AG08396 (cell line): Measurements from ENCODE around the gene LGALS3BP.

ENCODE experiments used
- DNase-seq: peaks from one replicate; pipeline ENCODE4 v3.0.0; 2012; ENCODE audit warnings: low spot score, mixed read lengths

Gene LGALS3BP

DNA sequence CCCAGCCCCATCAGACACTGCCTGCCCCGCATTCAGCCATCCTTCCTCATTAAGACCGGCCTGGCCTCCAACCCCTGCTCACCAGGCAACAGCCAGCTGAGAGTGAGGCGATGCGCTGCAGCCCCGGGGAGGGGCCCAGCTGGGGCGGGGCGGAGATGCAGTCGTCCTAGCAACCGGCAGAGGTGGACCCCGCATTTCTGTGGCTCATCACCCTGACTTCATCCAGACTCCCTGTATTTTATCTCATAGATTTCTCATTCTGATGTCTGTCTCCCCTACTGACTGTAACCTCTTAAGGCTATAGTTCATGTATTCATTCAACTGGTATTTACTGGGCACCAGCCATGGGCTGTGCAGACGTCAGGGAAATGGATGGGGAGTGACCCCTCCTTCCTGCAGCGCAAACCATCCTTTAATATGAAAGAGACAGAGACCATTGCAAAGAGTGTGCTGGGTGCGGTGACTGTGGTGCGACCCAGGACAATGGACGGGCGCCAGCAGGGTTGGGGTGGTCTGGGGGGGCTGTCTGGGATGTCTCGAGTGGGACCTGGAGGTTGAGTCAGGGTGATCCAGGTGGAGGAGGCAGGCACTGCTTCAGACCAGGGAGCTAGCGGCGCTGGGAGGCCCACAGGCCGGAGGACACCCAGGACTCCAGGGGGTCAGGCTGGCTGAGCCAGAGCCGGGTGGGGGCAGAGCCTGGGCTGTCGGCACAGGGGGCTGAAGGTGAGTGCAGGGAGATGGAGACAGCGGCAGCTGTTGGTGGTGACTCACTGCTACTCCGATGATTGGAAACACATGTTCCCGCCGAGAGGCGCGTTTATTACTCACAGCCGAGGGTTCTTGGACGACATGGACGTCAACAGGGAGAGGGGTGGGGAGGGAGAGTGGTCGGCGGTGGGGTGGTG is 44.1 kb downstream of the LGALS3BP start:
- peak; percentile 91 for DNase-seq

DNA sequence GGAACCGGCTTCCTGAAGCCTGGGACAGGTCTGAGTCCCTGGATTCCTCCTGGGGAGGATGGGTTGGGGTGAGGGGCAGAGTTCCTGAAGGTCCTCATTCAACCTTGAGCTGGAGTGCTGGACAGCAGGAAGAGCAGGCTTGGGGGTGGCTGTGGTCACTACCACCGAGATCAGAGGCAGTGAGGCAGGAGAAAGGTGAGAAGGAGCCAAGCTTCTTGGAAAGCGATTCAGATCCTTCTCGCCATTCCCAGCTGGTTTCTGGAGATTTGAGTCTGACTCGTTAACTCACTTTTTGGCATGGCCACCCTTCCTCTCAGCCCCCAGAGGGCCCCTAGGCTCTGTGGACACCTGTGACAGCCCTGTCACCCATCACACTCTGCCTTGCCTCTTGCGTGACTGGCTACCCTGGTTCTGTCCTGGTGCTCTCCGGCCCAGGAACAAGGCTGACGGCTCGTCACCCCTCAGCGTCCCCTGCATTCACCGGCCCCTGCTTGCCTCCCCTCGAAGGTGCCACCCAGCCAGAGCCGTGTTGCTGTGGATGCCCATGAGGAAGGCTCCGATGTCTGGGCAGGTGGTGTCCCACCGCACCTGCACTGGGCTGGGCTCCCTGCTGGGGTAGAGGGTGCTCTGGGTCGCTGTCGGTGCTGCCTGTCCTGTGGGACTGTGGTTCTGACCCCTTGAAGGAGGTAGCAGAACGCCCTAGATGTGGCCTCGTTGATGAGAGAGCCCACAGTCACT is 44.9 kb downstream of the LGALS3BP start:
- DNase-seq, result no peak

DNA sequence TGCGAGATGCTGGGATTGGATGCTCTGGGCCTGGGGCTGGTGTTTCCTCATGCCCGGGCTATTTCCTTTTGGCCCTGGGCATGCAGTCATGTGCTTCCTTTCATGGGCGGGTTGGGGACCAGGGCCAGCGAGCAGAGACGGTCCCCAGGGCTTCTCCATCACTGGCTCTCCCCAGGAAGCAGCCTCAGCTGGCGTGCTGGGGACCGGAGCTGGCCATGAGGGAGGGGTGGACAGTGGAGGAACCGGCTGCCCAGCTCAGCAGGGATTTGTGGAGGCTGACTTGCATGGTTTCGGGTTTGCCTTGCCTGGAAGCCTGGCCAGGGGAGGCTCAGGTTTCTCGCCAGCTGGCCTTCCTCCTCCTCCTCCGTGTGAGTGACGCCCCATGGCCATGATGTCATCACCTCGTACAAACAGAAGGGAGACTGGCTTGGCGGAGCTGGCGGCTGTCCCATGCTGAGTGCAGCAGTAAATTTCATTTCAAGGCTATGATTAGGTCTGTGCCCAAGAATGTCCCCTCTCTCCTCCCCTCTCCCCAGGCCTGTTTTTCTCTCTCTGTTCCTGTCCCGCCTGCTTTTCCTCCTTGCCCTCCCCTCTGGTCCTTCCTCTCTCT is 45.7 kb downstream of the LGALS3BP start:
- peak; percentile 94 for DNase-seq

DNA sequence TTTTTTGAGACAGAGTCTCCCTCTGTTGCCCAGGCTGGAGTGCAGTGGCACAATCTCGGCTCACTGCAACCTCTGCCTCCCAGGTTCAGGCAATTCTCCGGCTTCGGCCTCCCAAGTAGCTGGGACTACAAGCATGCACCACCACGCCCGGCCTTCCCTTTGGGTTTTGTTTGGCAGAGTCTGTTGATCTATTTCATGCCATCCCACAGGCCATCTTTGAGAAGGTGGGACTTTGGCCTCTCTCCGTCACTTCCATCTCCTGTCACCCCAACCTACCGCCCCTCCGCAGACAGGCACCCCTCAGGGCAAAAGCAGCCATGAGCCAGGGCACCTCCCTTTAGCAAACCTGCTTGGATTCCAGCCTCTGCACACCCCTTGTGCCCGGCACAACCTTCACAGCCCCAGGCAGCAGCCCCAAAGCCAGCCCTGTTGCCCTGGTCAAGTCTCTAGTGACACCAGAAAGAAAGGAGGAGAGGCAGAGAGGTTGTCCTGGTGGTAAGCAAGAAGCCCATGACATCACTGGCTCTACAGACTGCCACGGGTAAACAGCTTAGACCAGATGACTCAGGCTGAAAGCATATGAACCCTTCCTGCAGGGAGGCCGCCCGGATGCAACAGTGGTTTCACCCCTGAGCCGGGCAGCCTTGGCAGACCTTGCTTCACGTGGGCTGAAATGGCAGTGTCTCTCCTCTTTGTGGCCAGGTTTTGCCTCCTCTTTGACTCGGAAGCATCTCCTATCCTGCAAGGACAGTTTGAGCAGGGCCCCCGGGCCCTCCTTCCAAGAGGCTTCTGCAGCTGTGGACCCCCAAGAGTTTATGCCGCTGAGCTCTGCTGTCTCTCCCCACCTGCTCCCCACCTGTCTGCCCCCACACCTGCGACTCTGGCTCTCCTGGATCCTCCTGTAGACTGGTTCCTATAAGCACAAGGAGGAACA is 46.4 kb downstream of the LGALS3BP start:
- DNase-seq, result peak; percentile 94

DNA sequence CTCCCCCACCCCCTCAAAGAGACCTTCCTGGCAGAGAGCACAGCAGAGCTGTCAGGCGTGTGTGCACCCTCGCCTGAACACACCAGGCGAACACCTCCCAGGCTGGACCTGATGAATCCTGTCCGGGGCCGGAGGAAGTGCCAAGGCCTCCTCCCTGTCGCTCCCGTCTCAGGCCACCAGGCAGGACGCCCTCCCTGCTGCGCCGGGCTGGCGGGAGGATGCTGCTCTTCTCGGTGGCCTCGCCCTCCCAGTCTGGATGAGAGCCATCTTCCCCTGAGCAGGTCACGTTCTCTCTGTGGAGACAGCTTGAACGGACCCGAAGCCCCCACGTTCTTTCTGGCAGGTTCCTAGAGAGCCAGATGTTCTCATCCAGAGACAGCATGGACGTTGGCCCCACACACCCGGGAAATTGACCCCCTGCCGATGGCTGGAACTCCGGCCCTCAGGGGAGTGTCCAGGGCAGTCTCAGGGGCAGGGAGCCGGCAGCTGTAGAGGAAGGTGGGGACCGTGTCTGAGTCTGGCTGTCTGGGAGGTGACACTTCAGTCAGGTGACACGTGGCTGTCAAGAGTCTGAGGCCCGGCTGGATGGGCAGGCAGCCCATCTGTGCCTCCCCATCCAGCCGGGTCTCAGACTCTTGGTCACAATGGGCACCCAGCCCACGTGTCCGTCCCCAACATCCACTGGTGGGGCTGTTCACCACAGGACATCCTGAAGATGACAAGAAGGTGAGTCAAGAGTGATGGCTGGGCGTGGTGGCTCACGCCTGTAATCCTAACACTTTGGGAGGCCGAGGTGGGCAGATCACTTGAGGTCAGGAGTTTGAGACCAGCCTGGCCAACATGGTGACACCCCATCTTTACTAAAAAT is 49.6 kb downstream of the LGALS3BP start:
- no peak for DNase-seq

DNA sequence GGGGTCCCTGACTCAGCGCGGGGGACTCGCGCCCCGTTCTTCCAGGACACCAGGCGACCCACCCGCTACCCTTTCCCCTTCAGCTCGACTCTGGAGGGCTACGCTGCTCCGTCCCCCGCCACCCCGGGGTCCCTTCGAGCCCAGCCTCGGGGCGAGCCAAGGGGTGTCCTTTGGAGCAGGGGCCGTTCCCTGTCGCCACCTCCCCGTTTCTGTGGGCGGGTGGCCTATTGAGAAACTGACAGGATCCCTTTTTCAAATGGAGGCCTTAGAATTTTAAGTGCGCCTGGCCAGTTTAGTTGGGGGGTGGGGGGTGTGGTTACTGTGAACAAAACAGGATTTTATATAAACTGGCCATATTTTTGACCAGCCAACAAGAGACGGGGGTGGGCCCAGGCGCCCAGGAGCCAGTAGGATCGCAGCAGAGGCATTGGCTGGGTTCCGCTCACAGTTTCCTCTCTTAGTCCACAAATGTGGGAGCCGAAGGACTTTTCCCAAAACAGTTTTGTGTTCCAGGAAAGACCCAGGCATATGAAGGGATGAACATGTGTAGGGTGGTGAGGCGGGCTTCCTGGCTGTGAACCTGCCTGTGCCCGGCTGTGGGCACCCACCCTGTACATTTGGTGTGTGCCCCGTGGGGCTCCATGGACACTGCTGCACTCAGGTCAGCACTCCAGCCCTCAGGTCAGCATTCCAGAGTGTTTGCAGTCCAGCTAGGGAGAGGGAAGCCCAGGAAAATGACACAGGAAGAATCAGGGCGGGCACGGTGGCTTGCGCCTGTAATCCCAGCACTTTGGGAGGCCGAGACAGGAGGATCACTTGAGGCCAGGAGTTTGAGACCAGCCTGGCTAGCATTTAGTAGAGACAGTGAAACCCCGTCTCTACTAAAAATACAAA is 53.8 kb downstream of the LGALS3BP start:
- DNase-seq, result peak; percentile 90

DNA sequence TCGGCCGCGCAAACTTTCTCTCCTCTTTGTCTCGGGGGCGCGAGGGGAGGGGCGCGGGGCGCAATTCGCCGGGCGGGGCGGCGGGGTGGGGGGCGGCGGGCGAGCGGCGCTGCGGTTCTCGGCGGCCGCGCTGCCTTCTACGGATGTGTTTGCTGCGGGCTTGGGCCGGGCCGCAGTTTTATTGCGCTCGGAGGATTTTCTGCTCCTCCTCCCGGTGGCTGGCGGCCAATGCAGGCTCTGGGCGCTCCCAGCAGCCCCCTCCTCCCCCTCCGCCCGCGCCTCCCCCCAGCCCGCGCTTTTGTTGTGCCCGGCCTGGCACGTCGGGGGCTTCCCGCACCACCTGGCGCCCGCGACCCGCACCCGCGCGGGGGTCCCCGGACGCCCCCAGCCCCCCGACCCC is 54.5 kb downstream of the LGALS3BP start, which contains the start of gene TIMP2:
Gene TIMP2, minus strand, starts transcription at position 154 of the 400 bp plus-strand sequence. CDS start 299 bp downstream, outside the sequence.
- peak; percentile 95 for DNase-seq

DNA sequence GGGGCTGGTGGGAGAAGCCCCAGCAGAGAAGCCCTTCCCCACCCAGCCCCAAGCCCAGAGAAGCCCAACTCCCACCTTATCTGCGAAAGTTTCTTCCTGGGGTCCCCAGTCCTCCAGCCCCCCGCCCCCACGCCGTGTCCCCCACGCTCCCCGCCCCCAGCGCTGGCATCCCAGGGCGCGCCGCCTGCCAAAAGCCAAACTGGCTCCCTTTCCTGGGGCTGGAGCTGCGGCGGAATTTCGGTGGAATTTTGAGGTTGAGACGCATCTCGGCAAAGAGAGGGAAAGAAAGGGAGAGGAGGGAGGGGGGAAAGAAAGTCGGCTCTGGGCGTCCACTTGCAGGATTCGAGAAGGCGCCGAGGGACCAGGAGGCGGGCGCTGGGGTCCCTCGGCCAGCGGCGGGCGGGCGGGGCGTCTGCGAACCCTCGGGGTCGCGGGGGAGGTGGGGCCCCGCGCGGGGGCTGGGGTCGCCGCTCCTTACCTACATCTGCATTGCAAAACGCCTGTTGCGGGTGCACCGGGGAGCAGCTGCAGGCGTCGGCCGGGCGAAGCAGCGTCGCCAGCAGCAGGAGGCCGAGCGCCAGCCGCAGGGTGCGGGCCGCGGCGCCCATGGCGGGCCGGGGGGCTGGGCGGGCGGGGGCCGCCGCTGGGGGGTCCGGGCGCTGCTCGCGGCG is 55.1 kb downstream of the LGALS3BP start:
- peak; percentile 70 for DNase-seq

DNA sequence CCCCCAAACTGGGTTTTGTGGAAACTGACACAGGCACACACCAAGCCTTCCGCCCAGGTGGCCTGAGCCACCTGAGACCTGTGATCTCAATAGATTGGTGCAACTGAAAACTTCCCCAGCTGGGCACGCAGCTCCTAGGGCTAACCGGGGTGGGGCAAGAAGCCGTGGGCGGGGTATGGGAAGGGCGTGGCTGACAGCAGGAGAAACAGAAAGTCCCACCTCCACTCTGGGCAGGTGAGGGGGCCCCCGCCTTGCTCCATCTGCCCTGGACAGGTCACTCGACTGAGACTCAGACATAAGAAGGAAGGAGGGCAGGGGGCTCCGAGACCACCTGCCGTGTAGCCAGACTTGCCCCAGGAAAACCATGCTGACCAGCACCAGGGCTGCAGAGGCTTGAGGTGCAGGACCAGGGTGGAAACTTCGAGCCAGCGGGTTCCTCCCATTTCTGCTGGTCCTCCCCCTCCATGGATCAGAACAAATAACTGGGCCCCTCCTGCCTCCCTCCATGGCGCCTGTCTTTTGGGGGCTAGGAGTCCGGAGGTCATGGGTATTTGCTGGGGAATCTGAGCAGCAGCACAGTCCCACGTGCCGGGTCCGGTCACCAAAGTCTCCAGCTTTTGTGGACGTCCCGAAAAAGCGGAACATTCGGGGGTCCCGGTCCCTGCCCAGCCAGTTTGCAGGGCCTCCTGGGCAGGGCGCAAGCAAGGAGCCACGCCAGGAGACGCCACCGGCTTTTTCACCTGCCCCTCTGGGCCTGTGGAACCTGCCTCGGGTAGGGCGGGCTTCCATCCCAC is 55.9 kb downstream of the LGALS3BP start:
- DNase-seq, result peak; percentile 62

DNA sequence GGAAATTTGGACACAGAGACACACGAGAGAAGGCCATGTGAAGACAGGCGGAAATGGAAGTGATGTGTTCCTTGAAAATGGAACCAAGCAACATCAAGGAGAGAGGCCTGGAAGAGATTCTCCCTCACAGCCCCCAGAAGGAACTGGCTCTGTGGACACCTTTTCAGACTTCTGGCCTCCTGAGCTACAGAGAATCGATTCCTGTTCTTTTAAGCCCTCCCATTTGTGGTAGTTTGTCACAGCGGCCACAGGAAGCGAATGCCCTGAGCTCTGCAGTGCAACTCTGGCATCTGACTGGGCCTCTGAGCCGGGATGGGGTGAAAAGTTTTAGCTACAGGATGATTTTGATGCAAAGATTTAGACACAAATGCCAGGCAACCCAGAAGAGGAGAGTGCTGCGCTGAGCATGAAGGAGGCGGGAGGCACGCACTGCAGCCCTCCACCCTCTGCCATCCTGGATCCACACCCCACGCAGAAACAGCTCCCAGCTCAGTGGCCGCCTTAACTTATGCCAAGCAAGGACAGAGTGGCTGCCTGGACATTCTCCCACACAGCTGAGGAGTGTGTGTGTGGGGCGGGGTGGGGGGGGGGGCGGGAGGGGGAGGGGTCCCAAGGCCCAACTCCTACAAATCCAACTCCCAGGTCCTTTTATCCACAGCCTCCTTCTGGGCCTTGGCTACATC is 56.8 kb downstream of the LGALS3BP start:
- no peak for DNase-seq

DNA sequence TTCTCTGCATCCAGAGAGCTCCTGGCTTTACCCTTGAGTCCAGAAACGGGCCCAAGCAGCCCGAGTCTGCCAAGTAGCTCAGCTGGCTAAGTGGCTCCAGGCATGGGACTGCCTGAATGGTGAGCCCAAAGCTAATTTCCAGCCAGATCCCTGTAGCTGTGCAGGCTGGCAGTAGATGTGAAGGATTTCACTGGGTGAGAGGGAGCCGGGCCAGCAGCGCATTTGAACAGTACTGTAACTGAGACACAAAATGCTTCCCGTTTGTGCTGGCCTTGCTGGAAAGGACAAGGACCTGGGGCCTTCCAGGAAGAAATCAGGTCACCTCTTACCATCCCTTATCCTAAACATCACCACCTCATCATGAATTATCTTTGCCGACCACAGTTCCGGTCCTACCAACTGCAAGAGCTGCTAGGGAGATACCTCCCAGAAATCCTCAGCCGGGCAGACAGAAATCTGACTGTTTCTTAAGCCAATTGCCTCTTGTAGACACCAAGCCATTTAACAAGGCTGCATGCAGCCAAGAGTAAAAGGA is 58.2 kb downstream of the LGALS3BP start:
- DNase-seq, result no peak
